GOT3 (cell line): ENCODE measurements around the gene EYA4.
"Not testable (repeated sequence)": the region's sequence is repeated elsewhere in the genome, so short reads cannot be mapped to it uniquely, and the experiment has no call there.

ENCODE experiments used
- DNase-seq: peaks from one replicate; lab custom pipeline; 2025; ENCODE audit warnings: mixed read lengths; lab: John Stamatoyannopoulos, UW

The EYA4 gene

DNA sequence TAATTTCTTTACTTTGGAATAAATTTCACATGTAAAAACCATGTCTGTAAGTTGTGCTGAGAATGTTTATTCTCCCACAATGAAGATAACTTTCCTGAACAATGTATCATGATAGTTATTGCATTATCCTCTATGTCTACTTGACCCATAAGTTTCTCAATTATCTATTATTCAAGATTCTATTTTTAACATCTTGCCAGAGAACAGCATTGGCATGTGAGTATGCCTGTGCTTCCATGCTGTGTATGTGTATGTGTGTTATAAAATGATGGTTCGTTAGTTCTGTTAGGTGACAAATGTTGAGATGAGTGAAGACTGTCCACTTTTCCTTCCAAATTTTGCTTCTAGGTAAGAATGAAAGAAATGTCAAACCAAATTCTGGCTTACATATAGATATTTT lies 111.9 kb downstream of the EYA4 start:
- no peak for DNase-seq

DNA sequence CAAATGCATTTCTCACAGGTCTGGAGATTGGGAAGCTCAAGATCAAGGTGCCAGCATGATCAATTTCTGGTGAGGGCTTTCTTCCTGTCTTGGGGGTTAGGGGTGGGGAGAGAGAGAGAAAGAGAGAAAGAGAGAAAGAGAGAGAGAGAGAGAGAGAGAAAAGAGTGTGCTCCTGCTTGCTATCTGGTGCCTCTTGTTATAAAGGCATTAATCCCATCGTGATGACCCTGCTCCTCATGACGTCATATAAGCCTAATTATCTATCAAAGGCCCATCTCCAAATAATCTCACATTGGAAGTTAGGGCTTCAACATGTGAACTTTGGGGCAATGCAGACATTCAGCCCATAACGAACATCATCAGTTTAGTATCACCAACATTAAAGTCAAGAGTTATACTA lies 114.8 kb downstream of the EYA4 start:
- DNase-seq = no peak

DNA sequence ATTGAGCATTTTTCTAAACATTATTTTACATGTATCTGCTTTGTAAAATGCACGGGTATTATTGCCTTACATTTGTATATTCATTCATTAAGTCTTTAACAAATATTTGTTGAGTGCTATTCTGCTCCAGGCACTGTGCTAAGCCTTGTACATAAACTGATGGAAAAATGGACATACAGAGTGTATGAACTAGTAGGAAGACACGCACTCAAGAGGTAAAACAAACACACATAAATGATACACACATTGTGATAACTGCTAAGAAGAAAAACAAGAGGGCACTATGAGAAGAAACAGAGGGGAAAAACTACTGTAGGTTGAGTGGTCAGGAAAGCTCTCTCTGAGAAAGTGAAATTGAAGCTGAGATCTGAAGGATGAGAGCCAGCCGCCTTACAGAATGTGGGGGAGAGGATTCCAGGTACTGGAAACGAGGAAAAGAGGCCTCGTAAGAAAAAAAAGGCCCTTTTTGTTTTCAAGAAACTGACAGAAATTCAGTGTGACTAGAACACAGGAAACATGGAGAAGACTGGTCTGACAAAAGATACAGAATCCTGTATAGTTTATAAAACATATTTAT lies 117.5 kb downstream of the EYA4 start:
- DNase-seq = no peak

DNA sequence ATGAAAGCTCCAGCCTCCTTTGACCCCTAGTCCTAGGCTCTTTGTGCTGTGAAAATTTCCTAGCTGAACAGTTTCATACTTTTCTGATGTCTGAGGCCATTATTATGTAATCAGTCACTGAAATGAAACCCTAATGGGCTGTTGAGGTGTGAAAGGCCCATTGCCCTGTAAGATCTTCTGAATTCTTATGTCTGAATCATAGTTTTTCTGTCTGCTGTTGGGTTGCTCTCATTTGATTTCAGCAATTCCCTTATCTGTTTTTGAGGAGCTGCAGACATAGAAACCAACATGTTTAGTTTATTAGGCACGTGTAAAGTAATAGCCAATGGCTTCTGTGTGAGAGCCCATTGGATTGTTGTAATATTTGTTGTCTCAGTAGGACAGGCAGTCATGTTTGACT lies 118.1 kb downstream of the EYA4 start:
- no peak for DNase-seq

DNA sequence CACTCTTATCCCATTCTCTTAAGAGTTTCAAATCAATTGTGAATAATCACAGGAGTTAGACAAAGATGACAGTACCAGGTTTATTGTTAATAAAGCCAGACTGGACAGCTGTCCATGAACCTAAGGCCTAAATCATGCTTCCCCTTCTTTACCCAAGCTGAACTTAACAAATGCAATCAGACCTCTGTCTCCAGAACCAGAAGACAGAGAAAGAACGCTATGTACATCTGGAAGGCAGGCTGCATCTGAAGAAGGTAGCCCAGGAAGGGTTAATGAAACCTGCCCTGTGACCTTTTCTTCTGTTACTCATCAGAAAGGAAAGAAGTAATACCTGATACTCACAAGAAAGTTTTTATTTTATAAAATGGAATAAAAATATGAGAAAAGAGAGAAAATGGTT lies 118.6 kb downstream of the EYA4 start:
- DNase-seq = no peak

DNA sequence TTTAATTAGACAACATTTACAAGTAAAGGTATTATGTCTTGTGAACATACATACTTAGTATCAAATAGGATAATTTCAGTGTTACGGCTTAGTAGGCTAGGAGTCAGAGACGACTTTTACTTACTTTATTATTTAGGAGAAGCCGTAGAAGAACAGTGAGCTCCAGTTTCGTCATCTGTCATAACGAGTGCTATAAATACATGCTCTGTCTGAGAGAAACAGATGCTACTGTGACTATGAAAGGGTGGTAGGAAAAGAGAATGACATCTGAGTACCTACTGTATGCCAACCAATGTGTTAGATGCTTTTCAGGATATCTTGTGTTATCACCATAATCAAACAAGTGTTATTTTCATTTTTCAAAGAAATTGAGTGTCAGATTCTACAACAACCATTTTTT lies 119.0 kb downstream of the EYA4 start:
- DNase-seq = no peak

DNA sequence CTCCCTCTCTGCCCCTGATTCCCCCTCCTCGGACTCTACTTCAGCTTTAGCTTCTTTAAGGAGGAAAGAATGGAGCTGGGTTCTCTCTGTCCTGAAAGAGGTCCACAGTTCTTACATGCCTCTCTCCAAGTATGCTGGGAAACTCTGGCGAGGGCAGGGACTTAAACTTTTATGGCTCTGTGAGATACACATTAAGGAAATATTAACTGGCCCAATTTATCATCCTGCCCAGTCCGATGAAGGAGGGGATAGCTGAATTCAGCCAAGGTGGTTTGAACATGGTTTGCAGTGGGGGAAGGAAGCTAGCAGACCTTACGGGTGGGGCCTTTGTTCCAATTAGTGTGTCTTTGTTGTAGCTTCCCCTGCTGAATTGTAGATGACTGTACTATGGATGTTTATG lies 121.7 kb downstream of the EYA4 start:
- DNase-seq = no peak

DNA sequence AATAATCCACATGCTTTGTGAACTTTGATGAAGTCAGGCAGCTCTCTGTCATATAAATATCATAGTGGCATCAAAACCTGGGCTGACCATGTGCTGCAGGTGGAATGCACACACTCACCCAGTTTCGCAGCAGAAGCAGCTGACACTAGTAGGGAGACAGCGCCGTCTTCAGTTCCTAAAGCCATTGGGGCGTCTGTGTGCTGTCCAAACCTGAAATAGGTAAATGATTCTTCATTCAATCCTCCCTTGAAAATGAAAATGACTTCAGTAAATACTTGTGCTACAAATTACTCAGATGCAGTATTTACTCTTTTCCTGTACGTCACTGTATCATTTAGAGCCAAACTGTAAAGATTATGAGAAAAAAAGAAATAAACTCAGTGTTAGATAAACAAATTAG lies 127.5 kb downstream of the EYA4 start:
- DNase-seq = no peak

DNA sequence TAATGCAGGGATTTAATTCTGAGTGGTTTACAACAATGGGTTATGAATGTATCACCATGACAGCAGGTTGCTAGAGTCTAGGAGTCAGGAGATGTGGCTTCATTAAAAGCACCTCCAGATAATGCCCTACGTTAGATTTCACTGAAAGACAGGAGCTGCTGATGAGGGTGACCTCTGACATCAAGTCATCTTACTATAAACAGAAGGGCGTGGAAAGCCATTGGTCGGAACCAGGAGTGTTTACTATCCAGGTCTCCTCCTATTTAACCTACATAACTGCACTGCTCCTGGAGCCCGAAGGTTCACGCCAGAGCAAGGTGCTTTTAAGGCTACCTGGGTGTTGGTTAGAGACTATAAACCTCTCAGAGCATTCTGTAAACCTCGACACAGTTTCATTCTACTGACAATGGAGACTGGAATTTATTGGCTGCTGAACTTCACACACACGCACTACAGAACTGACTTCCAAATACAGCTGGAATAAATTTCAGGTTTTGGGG lies 128.7 kb downstream of the EYA4 start:
- no peak for DNase-seq

DNA sequence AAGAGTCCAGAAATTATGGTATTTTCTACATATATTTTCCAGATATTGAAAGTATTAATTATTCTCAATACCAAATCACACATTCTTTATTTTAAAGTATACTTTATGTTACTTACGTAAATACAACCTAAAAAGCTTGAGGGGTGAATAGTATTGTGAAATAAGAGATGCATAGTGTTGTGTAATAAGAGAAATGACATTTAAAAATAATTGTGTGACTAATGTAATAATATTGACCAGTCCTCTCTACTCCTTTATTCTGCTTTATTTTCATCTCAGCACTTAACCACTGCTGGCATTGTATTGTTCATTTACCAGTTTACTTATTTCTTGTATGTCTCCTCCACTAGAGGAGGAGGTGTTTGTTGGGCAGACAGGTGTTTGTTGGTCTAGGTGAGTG lies 135.6 kb downstream of the EYA4 start:
- DNase-seq = no peak

DNA sequence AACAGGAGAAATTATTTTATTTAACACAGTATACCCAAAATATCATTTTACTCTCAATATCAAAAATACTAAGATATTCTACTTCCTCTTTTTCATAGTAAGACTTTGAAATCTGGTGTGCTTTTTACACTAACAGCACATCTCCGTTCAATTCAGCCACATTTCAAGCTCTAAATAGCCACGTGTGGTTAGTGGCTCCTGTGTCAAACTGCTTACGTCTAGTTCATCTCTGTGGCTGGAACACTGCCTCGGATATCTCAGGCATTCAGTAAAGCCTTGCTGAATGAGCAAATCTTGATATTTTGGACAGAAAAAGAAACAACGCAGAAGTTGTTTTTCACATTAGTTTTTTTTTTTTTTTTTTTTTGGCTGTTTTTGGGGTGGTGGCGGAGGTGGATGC lies 136.1 kb downstream of the EYA4 start:
- DNase-seq = no peak

DNA sequence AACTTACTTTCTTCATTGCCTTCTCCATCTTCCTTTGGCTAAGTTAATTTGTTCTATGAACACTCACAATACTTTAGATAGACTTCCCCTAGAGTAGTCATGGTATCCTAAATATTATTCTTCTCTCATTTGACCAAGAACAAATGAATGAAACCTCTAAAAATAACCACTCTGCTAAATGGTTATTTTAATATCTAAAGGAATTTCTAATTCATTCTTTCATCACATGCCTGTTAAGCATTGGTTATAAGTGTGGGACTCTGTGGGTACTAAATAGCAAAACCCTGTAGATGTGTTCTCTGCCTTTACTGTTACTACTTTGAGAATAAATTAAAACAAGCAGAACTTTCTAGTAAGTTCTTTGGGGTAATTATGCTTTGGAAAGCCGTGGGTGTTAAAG lies 138.9 kb downstream of the EYA4 start:
- DNase-seq = no peak

DNA sequence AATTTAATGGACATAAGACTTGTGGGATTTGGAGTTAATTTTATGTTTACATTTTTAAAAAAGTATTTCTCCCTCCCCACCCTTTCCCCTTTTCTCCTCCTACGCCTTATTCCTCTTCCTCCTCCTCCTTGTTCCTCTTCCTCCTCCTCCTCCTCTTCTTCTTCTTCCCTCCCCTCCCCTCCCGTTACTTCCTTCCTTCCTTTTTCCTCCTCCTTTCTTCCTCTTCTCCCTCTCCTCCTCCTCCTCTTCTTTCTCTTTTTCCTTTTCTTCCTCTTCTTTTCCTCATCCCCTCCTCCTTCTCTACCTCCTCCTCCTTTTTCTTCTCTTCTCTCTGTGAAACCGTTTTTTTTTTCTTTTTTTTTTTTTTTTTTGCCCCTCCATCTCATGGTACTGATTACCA lies 139.6 kb downstream of the EYA4 start:
- no peak for DNase-seq

DNA sequence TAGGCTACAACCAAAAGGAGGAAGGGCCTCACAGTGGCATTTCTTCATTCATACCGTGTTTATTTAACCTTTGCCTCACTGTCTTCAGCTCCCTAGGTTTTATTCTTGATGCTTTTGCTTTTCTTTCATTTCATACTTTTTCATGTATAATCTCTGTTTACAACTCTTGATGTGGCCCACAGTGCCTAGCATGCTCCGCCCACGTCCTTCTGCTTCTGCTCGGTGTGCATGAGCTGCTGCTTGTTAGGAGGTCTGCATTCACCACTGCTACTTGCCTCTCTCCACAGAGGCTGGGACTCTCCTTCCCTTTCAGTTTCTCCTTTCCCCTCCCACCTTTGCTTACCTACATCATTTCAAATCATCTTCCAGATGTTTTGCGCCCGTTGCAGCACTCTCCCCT lies 147.6 kb downstream of the EYA4 start:
- no peak for DNase-seq

DNA sequence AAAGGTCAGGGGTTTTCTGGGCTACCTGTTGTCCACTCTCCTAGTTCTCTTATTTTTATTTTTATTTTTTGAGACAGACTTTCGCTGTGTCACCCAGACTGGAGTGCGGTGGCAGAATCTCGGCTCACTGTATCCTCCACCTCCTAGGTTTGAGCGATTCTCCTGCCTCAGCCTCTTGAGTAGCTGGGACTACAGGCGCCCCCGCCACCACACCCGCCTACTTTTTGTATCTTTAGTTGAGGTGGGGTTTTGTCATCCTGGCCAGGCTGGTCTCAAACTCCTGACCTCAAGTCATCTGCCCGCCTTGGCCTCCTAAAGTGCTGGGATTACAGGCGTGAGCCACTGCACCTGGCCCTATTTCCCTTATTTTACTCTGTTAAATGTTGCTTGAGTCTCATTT lies 149.0 kb downstream of the EYA4 start:
- DNase-seq = no peak

DNA sequence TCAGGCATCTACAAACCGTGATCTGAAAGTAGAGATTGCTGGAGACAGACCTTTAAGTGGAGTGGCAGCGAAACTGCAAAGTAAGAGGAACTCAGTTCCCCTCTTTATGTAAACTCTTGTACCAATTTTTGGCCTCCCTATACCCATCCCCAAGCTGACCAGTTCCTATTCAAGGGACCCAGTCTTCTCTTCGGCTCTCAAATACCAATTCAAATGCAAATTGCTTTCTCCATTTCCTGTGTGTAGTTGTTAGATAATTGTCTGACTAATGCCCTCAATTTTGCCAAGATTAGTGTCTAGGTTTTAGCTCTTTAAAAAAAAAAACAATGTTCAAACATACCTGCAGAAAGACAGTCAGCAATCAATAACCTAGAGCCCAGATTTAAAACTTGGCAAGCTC lies 150.9 kb downstream of the EYA4 start:
- no peak for DNase-seq

DNA sequence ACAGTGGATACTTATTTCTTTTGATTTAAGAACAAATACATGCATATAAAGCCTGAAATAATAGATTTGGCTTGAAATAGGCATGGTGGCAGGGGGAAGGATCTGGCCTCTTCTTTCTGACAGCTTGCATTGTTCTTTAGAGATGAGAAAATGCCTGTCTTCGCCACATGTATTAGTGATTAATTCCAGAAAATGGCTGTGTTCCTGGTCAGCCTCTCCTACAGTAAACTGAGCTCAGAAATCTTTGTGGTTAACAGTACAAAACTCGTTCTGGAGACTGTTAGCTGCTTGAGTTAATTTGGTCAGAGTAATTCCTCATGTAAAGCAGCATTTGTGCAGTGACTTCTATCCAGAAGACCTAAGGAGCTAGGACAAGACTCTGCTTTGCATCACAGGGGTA lies 151.5 kb downstream of the EYA4 start:
- DNase-seq = no peak

DNA sequence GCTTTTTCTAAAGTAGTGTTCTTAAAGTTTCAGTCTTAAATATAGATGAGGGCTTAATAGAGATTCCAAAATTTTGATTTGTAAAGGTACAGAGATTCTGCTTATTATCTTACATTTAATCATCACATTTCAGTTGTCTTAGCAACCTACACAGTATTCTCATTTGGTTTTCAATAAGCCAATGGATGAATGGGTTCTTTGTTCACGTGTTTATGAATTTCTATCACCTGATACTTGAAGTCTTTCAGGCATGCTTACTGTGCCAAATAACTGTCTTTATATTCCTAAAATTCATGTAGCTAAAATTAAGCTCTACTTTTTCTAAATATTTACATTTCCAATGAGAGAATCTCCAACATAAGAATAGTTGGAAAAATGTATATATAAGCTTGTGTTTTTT lies 152.7 kb downstream of the EYA4 start:
- DNase-seq = no peak

DNA sequence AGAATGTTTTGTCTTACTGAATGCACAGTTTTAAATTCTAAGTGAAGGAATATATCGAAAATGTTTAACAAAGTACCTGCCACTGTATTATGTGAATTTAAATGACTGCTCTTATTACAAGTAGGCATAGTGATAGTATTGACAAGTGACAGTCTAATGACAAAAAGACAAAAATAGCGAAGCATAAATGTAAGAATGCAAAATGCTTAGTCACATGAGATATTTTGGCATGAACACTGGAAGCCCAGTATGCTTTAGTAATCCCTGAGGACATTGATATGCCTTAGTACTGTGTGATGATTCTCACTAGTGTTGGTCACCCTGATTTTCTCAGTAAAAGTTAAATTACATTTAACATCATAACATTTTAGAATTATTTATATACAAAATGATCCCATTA lies 153.5 kb downstream of the EYA4 start:
- DNase-seq = no peak

DNA sequence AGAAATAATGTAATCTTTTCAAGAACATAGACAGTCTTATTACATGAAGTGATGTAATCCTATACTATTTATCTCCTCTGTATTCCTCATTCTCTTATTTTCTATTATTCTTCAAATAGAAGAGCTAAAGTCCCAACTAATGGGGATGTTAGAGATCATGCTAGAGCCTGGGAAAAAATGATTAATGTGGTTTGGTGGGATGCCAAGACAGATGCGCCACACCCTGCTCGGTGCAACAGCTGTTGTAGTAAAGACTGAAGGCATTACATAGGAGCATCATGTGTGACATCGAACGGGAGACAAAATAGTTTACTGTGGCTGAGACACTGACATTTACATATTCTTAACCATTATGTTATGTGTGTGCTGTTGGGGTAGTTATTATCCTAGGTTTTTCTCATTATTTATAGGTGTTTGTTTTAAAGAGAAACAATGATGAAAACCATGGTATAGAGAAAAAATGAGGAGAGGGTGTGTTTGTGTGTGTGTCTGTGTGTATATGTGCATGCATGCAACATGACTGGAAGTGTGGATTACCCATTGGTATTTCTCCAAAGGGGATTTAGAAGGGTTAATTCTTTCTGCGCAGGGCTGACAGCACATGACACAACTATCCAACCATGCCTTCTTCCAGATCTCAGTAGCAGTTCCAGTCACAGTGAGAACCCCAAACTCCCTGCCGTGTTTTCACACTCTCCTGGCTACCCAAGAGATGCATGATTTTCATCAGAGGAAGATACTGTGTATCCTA lies 155.3 kb downstream of the EYA4 start:
- DNase-seq = no peak

DNA sequence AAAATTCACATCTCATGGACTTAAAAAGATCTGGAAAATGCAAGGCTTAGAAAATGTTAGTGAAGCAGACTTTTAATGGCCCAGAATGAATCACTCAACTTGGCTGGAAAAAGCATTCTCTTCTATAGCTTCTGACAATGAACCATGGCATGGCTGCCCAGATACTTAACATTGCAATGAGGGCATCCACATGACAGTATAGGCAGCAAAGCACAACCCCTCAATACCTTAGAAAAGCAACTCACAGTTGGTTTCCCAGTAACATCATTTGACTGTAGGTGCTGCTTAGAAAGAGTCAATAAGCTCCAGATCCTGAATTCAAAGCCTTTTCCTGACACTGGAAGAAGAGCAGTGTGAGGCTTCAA lies 155.8 kb downstream of the EYA4 start:
- DNase-seq = no peak

DNA sequence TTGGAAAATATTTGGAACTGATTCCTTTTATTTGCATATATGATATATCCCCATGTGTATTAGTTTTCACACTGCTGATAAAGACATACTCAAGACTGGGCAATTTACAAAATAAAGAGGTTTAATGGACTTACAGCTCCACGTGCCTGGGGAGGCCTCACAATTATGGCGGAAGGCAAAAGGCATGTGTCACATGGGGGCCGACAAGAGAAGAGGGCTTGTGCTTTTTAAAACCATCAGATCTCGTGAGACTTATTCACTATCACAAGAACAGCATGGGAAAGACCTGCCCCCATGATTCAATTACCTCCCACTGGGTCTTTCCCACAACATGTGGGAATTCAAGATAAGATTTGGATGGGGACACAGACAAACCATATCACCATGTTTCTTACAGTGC lies 156.4 kb downstream of the EYA4 start:
- DNase-seq = not testable (repeated sequence)

DNA sequence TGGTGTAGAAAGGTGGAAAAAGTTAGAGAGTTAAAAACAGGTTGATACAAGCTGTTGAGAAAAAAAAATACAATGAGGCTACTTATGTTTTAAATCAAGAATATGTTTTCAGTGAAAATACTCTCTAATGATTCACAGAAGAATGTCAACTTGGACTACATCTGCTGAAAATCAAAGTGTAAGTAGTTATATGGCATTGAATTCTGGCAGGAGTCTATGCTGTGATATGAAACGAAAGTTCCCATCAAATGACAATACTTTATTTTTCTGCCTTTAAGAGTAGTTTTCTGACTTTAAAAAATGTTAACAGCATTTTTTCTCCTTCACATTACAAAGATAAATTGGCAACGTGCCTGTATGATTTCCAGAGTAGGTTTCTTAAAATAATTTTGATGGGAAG lies 158.3 kb downstream of the EYA4 start:
- no peak for DNase-seq

DNA sequence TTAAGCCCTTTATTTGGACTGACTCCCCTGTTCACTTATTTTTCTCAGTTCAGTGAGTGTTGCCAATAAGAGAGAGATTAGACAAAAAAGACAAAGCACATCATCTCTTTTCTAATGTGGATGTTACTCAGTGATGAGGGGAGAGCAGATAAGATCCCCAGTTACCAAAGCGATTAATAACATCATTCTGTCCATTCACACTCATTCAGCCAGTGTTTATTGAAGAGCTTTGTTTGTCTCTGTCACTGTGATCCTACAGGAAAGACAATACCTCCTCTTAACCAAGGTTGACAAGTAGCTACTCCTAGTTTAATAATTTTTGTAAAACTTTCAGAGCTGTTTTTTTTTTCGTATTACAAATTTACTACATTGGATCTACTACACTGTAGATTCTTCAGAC lies 163.0 kb downstream of the EYA4 start:
- no peak for DNase-seq
